Ovary (tissue), 9 donors: Measurements from ENCODE around the gene KCNRG. TPM values are rescaled to one million over a fixed set of nuclear protein-coding genes. Genes with fewer than 3 reads are reported as not detected.

Experiments used
- DNase-seq, 5 donors: peaks; one replicate each; pipeline ENCODE4 v3.0.0-alpha.2; 2019 to 2020
- H3K27ac ChIP-seq, 2 donors: fragments of 200-600 bp; one replicate each; pipeline versions ENCODE4 v1.5.1 to v1.8.0; 2019 to 2022
- H3K27me3 ChIP-seq: fragments of 200-600 bp; one replicate; pipeline ENCODE4 v1.8.0; 2022
- H3K36me3 ChIP-seq: fragments of 200-600 bp; sonication (generic); one replicate; pipeline ENCODE4 v1.5.1; 2019
- H3K4me1 ChIP-seq: one replicate; pipeline ENCODE4 v1.8.1; 2013; ENCODE audit warnings: mild to moderate bottlenecking, moderate library complexity; ENCODE audit not compliant: insufficient read depth
- H3K4me3 ChIP-seq: fragments of 200-600 bp; sonication (generic); one replicate; pipeline ENCODE4 v1.5.1; 2017
- H3K9me3 ChIP-seq, 2 donors: fragments of 200-600 bp in 1 of 2; sonication (generic) in 1 of 2; one replicate each; pipeline versions ENCODE4 v1.5.1 to v1.8.1; 2013 to 2019; ENCODE audit warnings: mild to moderate bottlenecking in 1 of 2, moderate library complexity in 1 of 2
- EP300 ChIP-seq: sonication (generic); formaldehyde crosslinking; IDR thresholded peaks from one replicate; pipeline ENCODE4 v1.6.1; 2017; ENCODE audit warnings: antibody characterized with exemption
- POLR2A ChIP-seq: fragments of 450-650 bp; IDR thresholded peaks from one replicate; pipeline ENCODE4 v1.6.1; 2017; ENCODE audit warnings: antibody characterized with exemption, mild to moderate bottlenecking, moderate library complexity
- WGBS, 3 donors: extraction: QIAGEN DNeasy Blood & Tissue Kit in 1 of 3; methylation state at CpG; one replicate each; pipeline versions ENCODE4 v1.1.5 to v1.1.7; 2013 to 2017; 5-methylcytosine and 5-hydroxymethylcytosine counted together
- intact Hi-C, 4 donors: fragments of 100-400 bp; cut with DNase I; formaldehyde crosslinking; loops; one replicate each; pipeline versions ENCODE4 v1.11.0 to v1.15.1; 2022 to 2023
- polyA plus RNA-seq, 2 donors: library from polyadenylated mRNA; stranded (reverse); fragments of 200-250 nt in 1 of 2; fragments of 350-450 nt in 1 of 2; fragmentation: Illumina TruSeq in 1 of 2; extraction: RNeasy Lipid Tissue Mini Kit (QIAGEN cat#74804) in 1 of 2; gene quantifications; one replicate each; pipeline ENCODE4 v1.2.3, GENCODE V29; 2013 to 2014
- total RNA-seq, 7 donors: library from RNA; depleted of rRNA in 2 of 7; stranded (reverse); fragments of >200 nt in 2 of 7; fragmentation: NEBNext Ultra II Directional in 3 of 7; extraction: Animal tissue kit (Norgen Biotek cat#: 25700) in 3 of 7; gene quantifications; one replicate each; pipeline versions ENCODE4 v1.1.0 to v1.2.4, GENCODE V29; 2016 to 2023
- TF ChIP-seq, protein P1 (sequence below), 3 donors: fragments of 450-650 bp in 2 of 3; fragments of 200-600 bp in 1 of 3; IDR thresholded peaks; one replicate each; pipeline versions ENCODE4 v1.5.1 to v1.8.0; 2016 to 2022; ENCODE audit warnings: antibody characterized with exemption in 3 of 3, mild to moderate bottlenecking in 1 of 3
- donor health status: DM: no; HTN: no; CAD: no; lungs with moderate emphysema.
- donor health status: DM: no; HTN: no; CAD: no.
- donor health status: Bipolar disorder and iron deficiency.
- donor health status: DM: yes; HTN: yes; CAD: no.
- donor health status: DM: no; HTN: no; CAD: no.
- donor health status: DM: yes; HTN: yes; CAD: no.

The KCNRG gene
- total and polyA plus RNA-seq, 9 donors: 0.23 to 7.9 (median 0.65) TPM

GRCh38 chr13:49998714-49999624 is 16.3 kb upstream of the KCNRG start:
- WGBS, 3 donors: 79 to 86% (median 80%) methylated on average over 22 of the region's 22 CpGs

GRCh38 chr13:50001287-50001686 is 14.0 kb upstream of the KCNRG start:
- peaks cover 3% of the 10 kb centered on the region for H3K4me1 ChIP-seq
- H3K36me3 ChIP-seq: no peaks in the 10 kb centered on the region
- TF ChIP-seq, protein P1, sequence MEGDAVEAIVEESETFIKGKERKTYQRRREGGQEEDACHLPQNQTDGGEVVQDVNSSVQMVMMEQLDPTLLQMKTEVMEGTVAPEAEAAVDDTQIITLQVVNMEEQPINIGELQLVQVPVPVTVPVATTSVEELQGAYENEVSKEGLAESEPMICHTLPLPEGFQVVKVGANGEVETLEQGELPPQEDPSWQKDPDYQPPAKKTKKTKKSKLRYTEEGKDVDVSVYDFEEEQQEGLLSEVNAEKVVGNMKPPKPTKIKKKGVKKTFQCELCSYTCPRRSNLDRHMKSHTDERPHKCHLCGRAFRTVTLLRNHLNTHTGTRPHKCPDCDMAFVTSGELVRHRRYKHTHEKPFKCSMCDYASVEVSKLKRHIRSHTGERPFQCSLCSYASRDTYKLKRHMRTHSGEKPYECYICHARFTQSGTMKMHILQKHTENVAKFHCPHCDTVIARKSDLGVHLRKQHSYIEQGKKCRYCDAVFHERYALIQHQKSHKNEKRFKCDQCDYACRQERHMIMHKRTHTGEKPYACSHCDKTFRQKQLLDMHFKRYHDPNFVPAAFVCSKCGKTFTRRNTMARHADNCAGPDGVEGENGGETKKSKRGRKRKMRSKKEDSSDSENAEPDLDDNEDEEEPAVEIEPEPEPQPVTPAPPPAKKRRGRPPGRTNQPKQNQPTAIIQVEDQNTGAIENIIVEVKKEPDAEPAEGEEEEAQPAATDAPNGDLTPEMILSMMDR (IDR thresholded peaks at IDR 0.05): no peak
- no peak for TF ChIP-seq EP300
- TF ChIP-seq POLR2A: no peak
- H3K9me3 ChIP-seq: no peaks in the 10 kb centered on the region
- no peak for DNase-seq
- intact Hi-C loops: no loop called here
- no peak overlapping the region for H3K4me3 ChIP-seq
- no peak overlapping the region for H3K27ac ChIP-seq
- H3K27me3 ChIP-seq: no peaks in the 10 kb centered on the region
- WGBS, 3 donors: 80 to 82% (median 80%) methylated on average over 1 of the region's 1 CpG

More at GRCh38 chr13:49998714-49999624, 16.3 kb upstream of the KCNRG start:
- Histone ChIP-seq H3K36me3 (no peaks in the 10 kb centered on the region), H3K4me1 (peaks cover 3% of the 10 kb centered on the region), H3K27ac (no peak overlapping the region), H3K9me3 (no peaks in the 10 kb centered on the region), H3K4me3 (no peak overlapping the region), H3K27me3 (no peaks in the 10 kb centered on the region)
- intact Hi-C loops: loop anchor here in 2 of 4 donors (5.0 to 10.0 kb wide), 3 partner anchors 64 to 128 kb away; partner anchors contain the start of gene SPRYD7 (in 1 of the 2)
- DNase-seq: no peak
- TF ChIP-seq POLR2A: no peak
- TF ChIP-seq, protein P1 (IDR thresholded peaks at IDR 0.05): no peak
- no peak for TF ChIP-seq EP300

DNA sequence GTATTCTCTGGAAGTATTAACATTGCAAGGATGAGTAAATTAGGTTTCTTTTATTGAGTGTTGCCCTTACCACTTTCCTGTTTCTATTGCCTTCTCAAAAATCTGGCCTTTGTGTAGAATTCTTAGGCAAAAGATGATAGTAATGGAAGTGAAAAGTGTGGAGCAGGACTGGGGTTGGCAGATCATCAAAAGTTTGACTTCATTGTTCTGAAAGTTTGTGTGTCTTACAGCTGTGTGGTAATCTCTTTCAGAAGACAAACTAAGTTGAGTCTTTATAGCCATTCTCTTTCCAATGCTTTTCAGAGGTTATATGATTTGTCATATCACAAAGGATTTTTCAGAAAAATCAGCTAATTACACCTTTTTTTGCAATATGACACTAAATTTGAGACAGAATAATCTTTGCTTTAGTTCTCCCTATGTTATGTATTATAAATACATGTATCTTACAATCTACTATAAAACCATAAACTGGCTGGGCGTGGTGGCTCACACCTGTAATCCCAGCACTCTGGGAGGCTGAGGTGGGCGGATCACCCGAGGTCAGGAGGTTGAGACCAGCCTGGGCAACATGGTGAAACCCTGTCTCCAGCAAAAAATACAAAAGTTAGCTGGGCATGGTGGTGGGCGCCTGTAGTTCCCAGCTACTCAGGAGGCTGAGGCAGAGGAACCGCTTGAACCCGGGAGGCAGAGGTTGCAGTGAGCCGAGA is 8.7 kb upstream of the KCNRG start:
- 95 to 96% (median 96%) methylated on average over 7 of the region's 7 CpGs for WGBS, 3 donors
- Histone ChIP-seq H3K27ac (no peak overlapping the region), H3K9me3 (no peaks in the 10 kb centered on the region), H3K4me3 (no peak overlapping the region), H3K36me3 (no peaks in the 10 kb centered on the region), H3K4me1 (no peaks in the 10 kb centered on the region), H3K27me3 (no peaks in the 10 kb centered on the region)
- no peak for TF ChIP-seq POLR2A
- TF ChIP-seq, protein P1 (IDR thresholded peaks at IDR 0.05): no peak
- TF ChIP-seq EP300: no peak
- intact Hi-C loops: no loop called here
- DNase-seq: no peak

DNA sequence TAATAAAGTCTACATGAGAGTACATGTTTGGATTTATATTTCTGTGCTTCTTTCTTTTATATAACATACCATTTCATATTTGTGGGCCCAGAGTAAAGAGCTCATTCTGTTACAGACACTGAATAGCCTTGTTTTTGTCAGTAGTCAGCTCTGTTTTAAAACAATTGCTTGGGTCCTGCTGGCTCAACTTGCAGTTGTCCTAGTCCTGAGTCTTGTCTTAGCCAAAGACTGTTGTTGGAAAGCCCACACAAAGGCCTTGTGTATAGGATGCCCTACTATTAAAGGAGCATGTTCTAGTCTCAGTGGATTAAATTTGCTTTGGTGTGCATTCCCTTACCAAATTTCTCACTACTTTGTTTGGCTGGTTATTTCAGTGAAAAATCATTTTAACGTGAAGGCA is 3.8 kb upstream of the KCNRG start:
- no peak overlapping the region for H3K27ac ChIP-seq
- TF ChIP-seq EP300: no peak
- no peak for TF ChIP-seq POLR2A
- TF ChIP-seq, protein P1 (IDR thresholded peaks at IDR 0.05): no peak
- 89 to 96% (median 92%) methylated on average over 1 of the region's 1 CpG for WGBS, 3 donors
- no peaks in the 10 kb centered on the region for H3K9me3 ChIP-seq
- H3K4me1 ChIP-seq: no peaks in the 10 kb centered on the region
- H3K27me3 ChIP-seq: no peaks in the 10 kb centered on the region
- no peaks in the 10 kb centered on the region for H3K36me3 ChIP-seq
- DNase-seq: no peak
- no peak overlapping the region for H3K4me3 ChIP-seq
- intact Hi-C loops: no loop called here
